HG03442 (cell line): ENCODE data around the gene RFXAP.
"Not testable (repeated sequence)": the region's sequence is repeated elsewhere in the genome, so short reads cannot be mapped to it uniquely, and the experiment has no call there.

Source experiments
- ATAC-seq: cut with Tn5 transposase; IDR thresholded peaks from one replicate; pipeline ENCODE4 v1.9.1; 2021; ENCODE audit warnings: mild to moderate bottlenecking, moderate library complexity; ENCODE audit not compliant: unreplicated experiment

RFXAP gene

GRCh38 chr13:36818804-36819738 lies at the start of gene RFXAP:
RFXAP (plus strand) TSS chr13:36819222; CDS start chr13:36819358, 136 bp downstream.
- ATAC-seq = peak; percentile 82

GRCh38 chr13:36769545-36769944 lies 49.5 kb upstream of the RFXAP start:
- no peak for ATAC-seq

- ATAC-seq = no peak
These were observed 48.3 kb upstream of the RFXAP start for GRCh38 chr13:36770741-36771140.

DNA sequence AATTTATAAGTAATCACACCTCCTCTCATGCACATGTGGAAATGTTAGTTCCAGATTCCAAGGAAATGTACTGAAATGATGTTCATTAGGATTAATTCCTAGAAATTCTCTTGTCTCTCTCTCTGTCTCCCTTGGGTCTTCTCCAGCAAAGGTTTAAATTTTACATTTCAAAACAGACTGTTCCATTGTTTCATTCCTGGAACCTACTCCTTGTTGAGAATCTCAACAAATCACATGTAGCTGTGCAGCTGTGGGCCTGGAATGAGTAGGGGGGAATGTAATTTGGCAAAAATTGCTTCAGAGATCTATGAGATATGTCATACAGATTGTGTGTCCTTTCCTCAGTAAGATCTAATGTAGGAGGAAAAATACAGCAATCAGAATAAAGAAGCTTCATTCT lies 46.2 kb upstream of the RFXAP start:
- no peak for ATAC-seq

- ATAC-seq = no peak
These were observed 44.1 kb upstream of the RFXAP start for GRCh38 chr13:36774931-36775330.

DNA sequence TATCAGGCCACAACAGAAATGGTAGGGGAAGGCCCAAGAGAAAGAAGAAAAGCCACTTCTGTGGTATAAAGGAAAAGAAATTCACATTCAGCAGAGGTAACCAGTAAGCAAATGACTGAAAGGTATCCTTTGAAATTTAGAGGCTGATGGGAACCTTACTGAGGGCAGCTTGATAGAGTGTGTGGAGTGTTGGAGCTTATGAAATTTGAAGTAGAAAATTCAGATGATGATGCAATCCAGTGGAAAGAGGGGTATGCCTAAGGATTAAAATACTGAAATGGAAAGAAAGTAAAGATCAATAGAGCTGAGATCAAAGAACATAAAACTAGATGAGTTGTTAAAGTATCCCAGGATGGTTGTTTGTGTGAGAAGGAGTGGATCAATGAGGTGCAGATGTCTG lies 42.8 kb upstream of the RFXAP start:
- ATAC-seq = no peak

GRCh38 chr13:36778083-36778671 lies 40.8 kb upstream of the RFXAP start:
- ATAC-seq = peak; percentile 85

- ATAC-seq = no peak
These were observed 35.1 kb upstream of the RFXAP start for GRCh38 chr13:36783890-36784289.

GRCh38 chr13:36786175-36786574 lies 32.8 kb upstream of the RFXAP start:
- ATAC-seq = not testable (repeated sequence)

DNA sequence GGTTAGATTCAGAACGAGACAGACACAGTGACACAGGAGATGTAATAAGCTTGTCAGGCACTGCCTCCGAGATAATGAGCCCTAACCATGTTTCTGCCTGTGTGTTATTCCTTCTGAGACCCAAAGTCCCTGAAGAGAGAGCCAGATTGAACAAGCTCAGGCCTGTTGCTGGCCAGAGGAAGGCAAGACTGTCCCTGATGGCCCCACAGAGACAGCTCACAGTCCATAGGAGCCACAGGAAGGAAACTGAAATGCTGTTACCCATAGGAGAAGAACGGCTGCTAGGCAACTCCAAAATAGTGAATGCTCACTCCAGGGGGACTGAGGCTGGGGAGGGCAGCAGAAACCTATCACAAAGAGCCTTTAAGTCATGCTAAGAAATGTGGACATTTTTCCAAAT lies 31.8 kb upstream of the RFXAP start:
- ATAC-seq = no peak

DNA sequence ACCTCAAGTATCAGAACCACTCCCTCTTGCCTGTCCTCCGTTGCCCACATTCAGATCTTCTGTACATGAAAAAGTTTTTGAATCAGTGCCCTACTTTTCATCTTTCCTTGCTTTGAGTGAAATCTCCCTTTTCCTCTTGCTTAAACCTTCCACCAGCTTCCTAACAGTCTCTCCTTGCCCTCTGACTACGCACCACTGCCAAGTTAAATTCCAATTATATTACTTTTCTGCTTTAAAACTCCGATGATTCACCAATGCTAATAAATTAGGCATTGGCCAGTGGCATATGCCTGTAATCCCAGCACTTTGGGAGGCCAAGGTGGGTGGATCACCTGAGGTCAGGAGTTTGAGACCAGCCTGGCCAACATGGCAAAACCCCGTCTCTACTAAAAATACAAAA lies 30.7 kb upstream of the RFXAP start:
- no peak for ATAC-seq

GRCh38 chr13:36789061-36789460 lies 30.0 kb upstream of the RFXAP start:
- ATAC-seq = no peak

GRCh38 chr13:36789730-36790129 lies 29.3 kb upstream of the RFXAP start:
- no peak for ATAC-seq

DNA sequence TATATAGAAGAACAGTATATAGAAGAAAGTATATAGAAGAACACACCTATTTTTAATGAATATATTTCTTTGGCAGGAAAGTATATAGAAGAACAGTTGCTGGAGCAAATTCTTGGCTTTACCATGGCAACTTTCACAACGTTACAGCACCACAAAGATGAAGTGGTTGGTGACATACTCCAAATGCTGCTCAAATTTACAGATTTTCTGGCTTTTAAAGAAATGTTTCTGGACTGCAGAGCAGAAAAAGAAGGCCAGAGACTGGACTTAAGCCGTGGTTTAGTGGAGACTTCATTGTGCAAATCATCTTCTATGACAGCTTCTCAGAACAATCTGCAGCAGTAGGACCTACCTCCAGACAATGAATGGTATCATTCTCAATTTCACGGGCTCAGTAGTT lies 24.3 kb upstream of the RFXAP start:
- no peak for ATAC-seq

- ATAC-seq = no peak
These were observed 23.6 kb upstream of the RFXAP start for GRCh38 chr13:36795463-36795862.

DNA sequence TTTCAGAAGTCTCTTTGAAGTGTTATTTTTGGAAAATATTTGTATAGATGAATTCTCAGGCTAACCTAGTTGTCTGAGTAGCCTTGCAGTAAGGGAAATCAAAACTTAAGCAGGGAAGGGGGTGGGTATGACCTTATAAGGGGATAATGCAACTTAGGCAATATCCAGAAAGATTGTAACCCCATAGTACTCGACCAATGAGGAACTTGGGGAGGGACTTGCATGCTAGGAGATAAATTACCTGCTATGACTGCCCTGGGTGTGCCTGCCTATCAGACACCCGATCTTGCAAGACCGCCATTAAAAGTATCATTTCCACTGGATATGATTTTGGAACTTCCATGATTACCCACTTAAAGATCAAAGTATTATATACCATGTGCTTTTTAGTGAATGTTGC lies 23.0 kb upstream of the RFXAP start:
- ATAC-seq = no peak

DNA sequence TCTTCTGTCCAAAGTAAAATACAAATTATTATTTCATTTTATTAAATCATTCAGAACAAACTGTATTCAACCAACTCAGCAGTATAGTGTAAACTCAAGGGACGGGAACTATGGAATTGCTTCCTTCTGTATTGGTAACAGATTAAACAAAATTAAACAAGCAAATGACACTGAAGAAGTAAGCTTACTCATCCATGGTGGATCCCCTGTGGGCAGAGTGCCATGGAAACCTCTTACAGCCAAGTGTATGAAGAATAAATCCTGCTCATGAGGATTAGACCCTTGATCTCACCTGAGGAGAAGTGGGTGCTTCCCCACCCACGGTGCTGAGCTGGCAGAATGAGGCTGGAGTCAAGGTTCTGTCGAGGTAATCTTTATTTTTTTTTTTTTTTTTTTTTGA lies 18.0 kb upstream of the RFXAP start:
- no peak for ATAC-seq

GRCh38 chr13:36804588-36804987 lies 14.4 kb upstream of the RFXAP start:
- ATAC-seq = no peak

DNA sequence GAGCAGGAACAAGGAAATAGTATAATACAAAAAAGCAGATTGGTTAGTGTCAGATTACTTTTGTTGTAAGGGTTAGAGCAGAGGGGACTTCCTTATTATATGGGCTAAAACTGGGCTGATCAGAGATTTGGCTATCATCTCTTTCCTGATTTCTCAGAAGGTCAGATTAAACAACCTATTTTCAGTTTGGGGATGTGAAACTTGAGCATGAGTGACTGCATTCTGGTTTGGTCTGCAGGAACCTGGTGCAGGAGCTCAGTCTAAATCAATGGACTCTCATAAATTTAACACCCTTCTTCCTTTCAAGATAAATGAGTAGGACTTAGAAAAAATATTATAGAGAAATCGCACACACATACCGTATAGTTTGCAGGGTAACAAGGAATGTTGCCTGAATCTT lies 12.9 kb upstream of the RFXAP start:
- peak; percentile 50 for ATAC-seq

DNA sequence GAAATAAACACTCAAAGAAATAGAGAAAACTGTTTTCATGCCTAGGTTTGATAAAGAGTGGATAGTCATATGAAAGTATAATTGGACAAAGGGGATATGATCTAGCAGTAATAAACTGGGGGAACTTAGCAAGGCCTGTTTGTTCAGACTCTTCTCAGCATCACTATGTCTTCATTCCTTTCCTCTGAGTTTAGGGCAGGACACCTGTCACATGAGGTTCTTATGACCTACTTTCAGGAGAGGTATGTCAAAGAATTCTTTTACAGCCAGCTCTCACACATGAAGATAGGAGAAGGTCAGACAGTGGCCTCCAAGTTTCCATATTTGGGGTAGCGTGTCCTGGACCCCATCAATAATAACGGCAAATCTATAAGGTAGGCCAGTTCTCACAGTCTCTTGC lies 11.4 kb upstream of the RFXAP start:
- ATAC-seq = no peak

- ATAC-seq = no peak
These were observed 5.8 kb upstream of the RFXAP start for GRCh38 chr13:36813225-36813624.

- no peak for ATAC-seq
These were observed 4.6 kb upstream of the RFXAP start for GRCh38 chr13:36814465-36814864.
